ENCODE results near the gene ALKBH6.

- TF ChIP-seq CTCF (IDR thresholded peaks at IDR 0.05; ENCODE audit: insufficient read depth, low read depth, low read length): no peak
- no peak for TF ChIP-seq EZH2 (IDR thresholded peaks at IDR 0.05; ENCODE audit: insufficient read depth, low read length)
Observed at GRCh38 chr19:36031308-36031707, 17.3 kb upstream of the ALKBH6 start.

Measured in astrocyte (in vitro differentiated cells and primary cell).